Measurements from ENCODE around the gene HSPB7. TPM values are rescaled to one million over a fixed set of nuclear protein-coding genes. Genes with fewer than 3 reads are reported as not detected.

HSPB7 gene
- total and polyA plus RNA-seq, 2 of the 8 experiments (the other 6 are each of a cell fraction or from before 2014, with no cell fraction given), result not detected

DNA sequence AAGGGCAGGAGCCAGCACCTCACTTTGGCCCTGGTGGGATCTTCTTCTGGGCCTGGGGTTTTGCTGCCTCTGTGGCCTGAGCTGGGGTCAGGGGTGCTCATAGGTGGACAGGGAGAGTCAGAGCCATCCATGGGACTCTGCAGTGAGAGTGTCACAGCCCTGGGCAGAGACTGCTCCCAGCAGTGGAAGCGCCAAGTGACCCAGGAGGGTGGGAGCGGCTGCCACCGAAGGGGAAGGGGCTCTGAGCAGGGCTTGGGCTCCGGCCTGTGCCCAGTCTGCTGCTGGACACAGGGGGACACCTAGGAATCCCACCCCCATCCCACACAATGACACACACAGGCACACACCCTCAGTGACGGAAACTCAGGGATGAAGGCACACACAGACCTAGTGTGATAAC is 26.1 kb upstream of the HSPB7 start (continued):
- TF ChIP-seq RFX5 (IDR thresholded peaks at IDR 0.05; ENCODE audit: borderline replicate concordance, low read depth, low read length), result no peak
- TF ChIP-seq TAF1 (IDR thresholded peaks at IDR 0.05; ENCODE audit: low read depth, low read length), result no peak
- no peak for TF ChIP-seq BACH1 (IDR thresholded peaks at IDR 0.05; ENCODE audit: low read length)
- TF ChIP-seq EZH2 (IDR thresholded peaks at IDR 0.05; ENCODE audit: low read depth, low read length, severe bottlenecking), result no peak
- no peak for TF ChIP-seq CBX8 (IDR thresholded peaks at IDR 0.05; ENCODE audit: borderline replicate concordance, low read depth, low read length)
- no peak for TF ChIP-seq CTBP2 (IDR thresholded peaks at IDR 0.05; ENCODE audit: borderline replicate concordance, insufficient read depth, insufficient read length, low read length)
- no peak for TF ChIP-seq SRF (IDR thresholded peaks at IDR 0.05; ENCODE audit: low read depth, low read length)
